Kidney (tissue), 14 donors: ENCODE data around the gene TBX1. TPM values are rescaled to one million over a fixed set of nuclear protein-coding genes. Genes with fewer than 3 reads are reported as not detected.

Experiments used
- DNase-seq, 5 donors: peaks; one replicate each; pipeline ENCODE4 v3.0.0-alpha.2; 2013 to 2020
- FAIRE-seq: peaks from 2 replicates; lab custom pipeline; 2012; peaks lifted over from hg19 to GRCh38; lab: Jason Lieb, UNC
- H3K27ac ChIP-seq, 2 donors: one replicate each; pipeline ENCODE4 v1.7.0; 2013; ENCODE audit warnings: low read depth in 2 of 2, low read length in 2 of 2, inconsistent platforms in 1 of 2
- H3K27me3 ChIP-seq: one replicate; pipeline ENCODE4 v1.7.1; 2013; ENCODE audit warnings: low read length, inconsistent platforms; ENCODE audit not compliant: control insufficient read depth, insufficient read depth
- H3K36me3 ChIP-seq, 3 donors: one replicate each; pipeline versions ENCODE4 v1.7.0 to v1.7.1; 2013; ENCODE audit warnings: low read length in 3 of 3, control low read depth in 1 of 3, inconsistent platforms in 1 of 3; ENCODE audit not compliant: insufficient read depth in 3 of 3, control insufficient read depth in 2 of 3
- H3K4me1 ChIP-seq, 3 donors: one replicate each; pipeline versions ENCODE4 v1.7.0 to v1.7.1; 2013; ENCODE audit warnings: low read length in 3 of 3, inconsistent platforms in 1 of 3, low read depth in 1 of 3; ENCODE audit not compliant: control insufficient read depth in 2 of 3, insufficient read depth in 2 of 3
- H3K4me3 ChIP-seq, 3 donors: one replicate each; pipeline versions ENCODE4 v1.7.0 to v1.8.1; 2013; ENCODE audit warnings: low read length in 3 of 3, control low read depth in 1 of 3, inconsistent platforms in 1 of 3
- H3K9ac ChIP-seq, 3 donors: one replicate each; pipeline versions ENCODE4 v1.7.0 to v1.7.1; 2013; ENCODE audit warnings: low read length in 3 of 3, control low read depth in 1 of 3, inconsistent platforms in 1 of 3
- H3K9me3 ChIP-seq, 3 donors: one replicate each; pipeline versions ENCODE4 v1.7.0 to v1.7.1; 2013; ENCODE audit warnings: low read length in 3 of 3, control low read depth in 1 of 3, inconsistent platforms in 1 of 3; ENCODE audit not compliant: control insufficient read depth in 2 of 3, insufficient read depth in 1 of 3
- intact Hi-C: fragments of 100-400 bp; cut with DNase I; formaldehyde crosslinking; loops from one replicate; pipeline ENCODE4 v1.11.1; 2022
- polyA plus RNA-seq: library from polyadenylated mRNA; stranded (reverse); fragments of 350-450 nt; fragmentation: Illumina TruSeq; extraction: RNeasy Lipid Tissue Mini Kit (QIAGEN cat#74804); gene quantifications from one replicate; pipeline ENCODE4 v1.2.3, GENCODE V29; 2014; ENCODE audit warnings: low read depth, low replicate concordance; ENCODE audit not compliant: insufficient read depth
- total RNA-seq: library from RNA; stranded (reverse); fragmentation: NEBNext Ultra II Directional; extraction: Animal tissue kit (Norgen Biotek cat#: 25700); gene quantifications from one replicate; pipeline ENCODE4 v1.2.1, GENCODE V29; 2021
- TF ChIP-seq, protein P1 (sequence below): IDR thresholded peaks from 3 replicates; pipeline ENCODE4 v1.5.1; 2012; ENCODE audit warnings: mild to moderate bottlenecking, moderate library complexity, borderline replicate concordance; ENCODE audit not compliant: insufficient read depth; ENCODE audit errors: extremely low read depth
- donor health status: control.
- donor health status: control.
- donor health status: control.
- donor health status: control.
- donor health status: control.
- donor health status: DM: yes; HTN: yes; CAD: no.
- donor health status: Normal renal cell carcinoma (clear cell type).

TBX1 gene
- total and polyA plus RNA-seq, 2 donors from 2014 or later = 0.45 to 5.5 TPM

GRCh38 chr22:19751497-19752245, 8.9 kb upstream of the TBX1 start:
- intact Hi-C loops = no loop called here
- DNase-seq = no peak
- no peak overlapping the region for H3K9ac ChIP-seq
- no peak for FAIRE-seq
- H3K27ac ChIP-seq = no peak overlapping the region
- H3K9me3 ChIP-seq = no peaks in the 10 kb centered on the region
- H3K27me3 ChIP-seq = peaks cover 31% of the 10 kb centered on the region
- TF ChIP-seq, protein P1, sequence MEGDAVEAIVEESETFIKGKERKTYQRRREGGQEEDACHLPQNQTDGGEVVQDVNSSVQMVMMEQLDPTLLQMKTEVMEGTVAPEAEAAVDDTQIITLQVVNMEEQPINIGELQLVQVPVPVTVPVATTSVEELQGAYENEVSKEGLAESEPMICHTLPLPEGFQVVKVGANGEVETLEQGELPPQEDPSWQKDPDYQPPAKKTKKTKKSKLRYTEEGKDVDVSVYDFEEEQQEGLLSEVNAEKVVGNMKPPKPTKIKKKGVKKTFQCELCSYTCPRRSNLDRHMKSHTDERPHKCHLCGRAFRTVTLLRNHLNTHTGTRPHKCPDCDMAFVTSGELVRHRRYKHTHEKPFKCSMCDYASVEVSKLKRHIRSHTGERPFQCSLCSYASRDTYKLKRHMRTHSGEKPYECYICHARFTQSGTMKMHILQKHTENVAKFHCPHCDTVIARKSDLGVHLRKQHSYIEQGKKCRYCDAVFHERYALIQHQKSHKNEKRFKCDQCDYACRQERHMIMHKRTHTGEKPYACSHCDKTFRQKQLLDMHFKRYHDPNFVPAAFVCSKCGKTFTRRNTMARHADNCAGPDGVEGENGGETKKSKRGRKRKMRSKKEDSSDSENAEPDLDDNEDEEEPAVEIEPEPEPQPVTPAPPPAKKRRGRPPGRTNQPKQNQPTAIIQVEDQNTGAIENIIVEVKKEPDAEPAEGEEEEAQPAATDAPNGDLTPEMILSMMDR = no peak
- no peak overlapping the region for H3K4me3 ChIP-seq
- no peaks in the 10 kb centered on the region for H3K36me3 ChIP-seq
- no peaks in the 10 kb centered on the region for H3K4me1 ChIP-seq

GRCh38 chr22:19753090-19753842, 7.3 kb upstream of the TBX1 start:
- FAIRE-seq (no peak), DNase-seq (no peak)
- H3K4me1 ChIP-seq = peaks cover 0 to 2% (median 0%) of the 10 kb centered on the region in 3 donors
- H3K9ac ChIP-seq = no peak overlapping the region
- intact Hi-C loops = no loop called here
- peaks cover 39% of the 10 kb centered on the region for H3K27me3 ChIP-seq
- no peaks in the 10 kb centered on the region for H3K9me3 ChIP-seq
- H3K27ac ChIP-seq = no peak overlapping the region
- H3K4me3 ChIP-seq = no peak overlapping the region
- TF ChIP-seq, protein P1 = no peak
- no peaks in the 10 kb centered on the region for H3K36me3 ChIP-seq

- DNase-seq (no peak), FAIRE-seq (no peak)
- intact Hi-C loops = no loop called here
- no peak overlapping the region for H3K9ac ChIP-seq
- H3K4me3 ChIP-seq = no peak overlapping the region
- peaks cover 37% of the 10 kb centered on the region for H3K27me3 ChIP-seq
- H3K4me1 ChIP-seq = peaks cover 0 to 2% (median 0%) of the 10 kb centered on the region in 3 donors
- TF ChIP-seq, protein P1 = no peak
- no peak overlapping the region for H3K27ac ChIP-seq
- H3K9me3 ChIP-seq = no peaks in the 10 kb centered on the region
- no peaks in the 10 kb centered on the region for H3K36me3 ChIP-seq
These were observed 6.4 kb upstream of the TBX1 start for GRCh38 chr22:19753996-19754700.
